HTR-8/SVneo (cell line): ENCODE results near the gene GALNT6.
A peak's percentile ranks its signal among the peaks of the same experiment; 100 is the strongest.

Source experiments
- DNase-seq: peaks from one replicate; pipeline ENCODE4 v3.0.0; 2011; ENCODE audit warnings: low spot score, mixed read lengths; ENCODE audit not compliant: insufficient read length
- FAIRE-seq: peaks from 2 replicates; lab custom pipeline; 2011; peaks lifted over from hg19 to GRCh38; lab: Jason Lieb, UNC

The GALNT6 gene

DNA sequence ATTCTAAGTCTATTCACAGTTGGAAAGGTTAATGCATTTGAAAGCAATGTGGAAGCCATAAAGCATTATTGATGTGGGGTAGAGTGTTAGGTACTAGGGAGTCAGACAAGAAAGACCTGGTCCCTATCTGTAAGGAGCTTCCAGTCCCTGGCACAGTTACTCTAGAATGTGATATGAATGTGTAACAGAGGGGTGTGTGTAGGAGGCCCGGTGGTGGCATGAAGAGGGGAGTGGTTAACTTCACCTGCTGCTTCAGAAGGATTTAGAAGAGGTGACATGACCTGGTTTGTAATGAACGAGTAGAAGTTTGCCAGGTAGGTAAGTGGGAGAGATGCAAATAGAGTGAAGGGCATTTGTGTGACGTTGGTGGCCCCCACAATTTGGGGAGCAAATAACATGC lies 15.1 kb upstream of the GALNT6 start:
- FAIRE-seq (no peak), DNase-seq (no peak)

DNA sequence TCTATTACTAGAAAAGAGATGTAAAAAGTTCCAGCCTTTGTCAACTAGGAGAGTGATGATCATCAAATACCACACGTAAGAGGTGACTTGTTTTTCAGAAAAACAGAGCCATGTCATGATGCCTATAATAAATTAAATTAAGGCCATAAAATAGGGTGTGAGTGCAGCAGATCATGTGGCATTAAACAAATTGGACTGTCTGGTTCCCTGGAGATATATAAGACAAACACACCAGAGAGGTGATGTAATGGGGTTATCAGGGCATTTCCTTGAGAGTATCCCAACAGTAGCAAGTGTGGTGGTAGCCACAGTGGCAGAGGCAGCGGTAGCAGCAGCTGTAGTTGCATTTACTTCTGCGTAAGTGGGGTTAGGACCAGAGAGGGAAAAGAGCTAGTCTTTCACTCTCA lies 14.6 kb upstream of the GALNT6 start:
- DNase-seq (no peak), FAIRE-seq (no peak)

DNA sequence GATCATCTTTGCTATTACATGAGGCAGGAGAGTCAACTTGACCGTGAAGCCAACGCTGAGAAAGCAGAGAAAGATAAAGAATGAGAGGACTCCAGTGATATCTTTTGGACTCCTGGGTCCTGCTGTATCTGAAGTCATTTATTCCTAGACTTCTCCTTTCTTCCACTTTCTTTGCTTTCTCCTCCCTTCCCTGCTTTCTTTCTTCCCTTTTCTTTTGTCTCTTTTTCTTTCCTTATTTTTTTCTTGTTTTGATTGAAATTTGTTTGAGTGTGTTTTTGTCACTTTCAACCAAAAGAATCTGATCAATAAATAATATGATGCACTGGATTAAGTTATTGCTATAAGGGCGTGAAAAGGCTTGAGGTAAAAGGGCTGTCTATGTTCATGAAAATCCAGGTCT lies 13.4 kb upstream of the GALNT6 start:
- DNase-seq (no peak), FAIRE-seq (no peak)

DNA sequence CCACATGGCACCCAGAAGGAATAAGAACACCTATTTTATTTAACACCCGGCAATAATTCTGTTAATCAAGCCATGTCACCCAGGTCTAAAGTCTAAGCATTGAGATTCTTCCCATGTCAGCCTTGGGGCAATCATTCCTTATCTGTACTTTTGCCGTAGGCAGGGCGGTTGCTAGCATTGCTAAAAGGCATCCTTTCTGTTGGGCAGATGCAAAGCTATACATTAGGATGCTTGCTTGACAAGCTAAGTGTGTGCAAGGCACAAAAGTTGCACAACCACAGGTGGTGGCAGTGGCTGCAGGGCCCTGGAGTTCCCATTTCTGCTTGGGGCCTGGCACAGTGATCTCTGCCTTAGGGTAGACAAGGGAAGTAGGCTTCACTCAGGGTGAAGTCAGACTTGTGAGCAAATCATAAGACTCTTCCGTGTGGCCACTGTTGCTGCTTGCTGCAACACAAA lies 12.5 kb upstream of the GALNT6 start:
- no peak for FAIRE-seq

GRCh38 chr12:51403159-51403558 lies 12.0 kb upstream of the GALNT6 start:
- DNase-seq, result no peak
- no peak for FAIRE-seq

More for the DNA sequence above, 12.5 kb upstream of the GALNT6 start:
- DNase-seq, result no peak

DNA sequence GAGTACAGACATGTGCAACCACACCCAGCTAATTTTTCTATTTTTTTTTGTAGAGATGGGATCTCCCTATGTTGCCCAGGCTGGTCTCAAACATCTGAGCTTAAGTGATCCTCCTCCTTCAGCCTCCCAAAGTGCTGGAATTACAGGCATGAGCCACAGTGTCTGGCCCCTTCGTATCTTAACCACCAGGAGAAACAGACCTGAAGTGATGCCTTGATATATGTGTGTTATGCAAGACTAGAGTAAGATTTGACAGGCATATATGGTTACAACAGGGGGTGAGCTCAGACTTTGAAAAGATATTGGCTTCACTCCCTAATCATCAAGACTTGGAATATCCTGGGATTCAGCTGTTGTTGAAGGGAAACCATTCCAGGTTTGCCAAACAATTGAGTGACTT lies 10.7 kb upstream of the GALNT6 start:
- DNase-seq (no peak), FAIRE-seq (no peak)

- FAIRE-seq (no peak), DNase-seq (no peak)
These were observed 10.3 kb upstream of the GALNT6 start for GRCh38 chr12:51401486-51401885.

- DNase-seq (no peak), FAIRE-seq (no peak)
These were observed 9.8 kb upstream of the GALNT6 start for GRCh38 chr12:51401020-51401419.

DNA sequence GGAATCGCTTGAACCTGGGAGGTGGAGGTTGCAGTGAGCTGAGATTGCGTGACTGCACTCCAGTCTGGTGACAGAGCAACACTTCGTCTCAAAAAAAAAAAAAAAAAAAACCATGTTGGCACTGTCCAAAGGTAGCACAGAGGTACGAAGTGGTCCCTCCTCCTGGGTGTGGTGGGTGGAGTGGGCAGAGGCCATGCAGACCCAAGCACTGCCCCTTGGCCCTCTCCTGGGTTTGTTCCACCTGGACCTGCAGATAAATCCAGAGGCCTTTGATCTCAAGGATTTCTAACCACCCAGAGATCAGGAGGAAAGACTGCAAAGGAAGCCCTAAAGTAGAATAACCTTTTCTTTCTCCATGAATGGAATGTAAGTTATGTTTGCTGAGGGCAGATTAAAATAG lies 8.7 kb upstream of the GALNT6 start:
- DNase-seq (no peak), FAIRE-seq (no peak)

DNA sequence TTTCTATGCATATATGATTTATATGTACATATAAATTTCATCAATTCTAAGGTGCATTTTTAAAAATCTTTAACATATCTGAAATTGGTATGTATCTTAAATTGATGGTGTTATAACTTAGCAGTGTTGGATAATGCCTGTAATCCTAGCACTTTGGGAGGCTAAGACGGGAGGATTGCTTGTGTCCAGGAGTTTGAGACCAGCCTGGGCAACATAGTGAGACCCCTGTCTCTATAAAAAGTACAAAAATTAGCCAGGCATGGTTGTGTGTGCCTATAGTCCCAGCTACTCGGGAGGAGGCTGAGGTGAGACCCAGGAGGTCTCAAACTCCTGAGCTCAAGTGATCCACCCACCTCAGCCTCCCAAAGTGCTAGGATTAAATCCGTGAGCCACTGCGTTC lies 6.5 kb upstream of the GALNT6 start:
- FAIRE-seq, result no peak
- DNase-seq, result no peak

DNA sequence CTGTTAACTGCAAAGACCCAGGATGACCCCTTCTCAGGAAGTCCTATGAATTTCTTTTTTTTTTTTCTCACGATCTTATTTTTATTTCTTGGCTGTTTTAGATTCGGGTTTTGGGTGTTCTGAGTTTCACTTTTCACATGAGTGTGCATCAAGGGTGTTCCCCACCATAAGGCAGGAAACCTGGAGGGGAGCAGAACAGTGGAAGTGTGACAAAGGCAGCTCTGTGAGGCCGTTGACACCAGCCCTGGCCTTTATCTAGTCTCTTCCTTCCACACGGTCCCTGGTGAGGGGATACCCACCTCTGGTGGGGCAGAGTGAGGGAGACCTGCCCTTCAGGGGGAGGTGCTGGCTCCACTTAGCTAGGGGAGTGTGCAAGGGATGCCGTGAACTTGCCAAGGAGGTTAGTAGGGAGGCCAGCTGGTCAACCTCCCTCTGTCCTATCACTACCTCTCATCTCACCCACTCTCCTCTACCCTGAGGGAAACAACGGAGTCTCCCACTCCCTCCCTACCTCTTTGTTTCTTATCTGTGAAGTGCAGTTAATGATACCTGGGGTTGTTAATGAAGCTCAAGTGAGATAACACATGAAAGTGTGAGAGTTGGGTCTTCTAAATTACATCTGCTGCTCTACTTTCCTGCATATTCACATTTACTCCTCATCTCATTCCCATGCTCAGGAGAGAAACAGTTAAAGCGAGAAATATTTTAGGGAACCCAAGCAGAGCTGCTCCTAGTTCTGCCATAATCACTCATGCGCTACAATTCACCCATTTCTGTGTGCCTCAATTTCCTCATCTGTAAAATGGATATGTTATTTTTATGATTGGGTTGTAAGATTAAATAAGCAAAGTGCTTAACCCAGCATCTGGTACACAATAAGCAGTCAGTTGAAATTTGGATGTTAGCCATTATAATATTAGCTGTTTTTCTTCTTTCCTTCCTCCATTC lies 4.4 kb upstream of the GALNT6 start:
- no peak for DNase-seq
- FAIRE-seq, result no peak

- DNase-seq (peak; percentile 43), FAIRE-seq (no peak)
These were observed 2.7 kb upstream of the GALNT6 start for GRCh38 chr12:51393676-51394545.

GRCh38 chr12:51392556-51393237 lies 1.5 kb upstream of the GALNT6 start:
- FAIRE-seq, result no peak
- no peak for DNase-seq

- no peak for FAIRE-seq
- no peak for DNase-seq
These were observed 319 bp downstream of the GALNT6 start for GRCh38 chr12:51390891-51391282.

- FAIRE-seq, result no peak
- DNase-seq, result no peak
These were observed 749 bp downstream of the GALNT6 start for GRCh38 chr12:51390457-51390856.

GRCh38 chr12:51389302-51389999 lies 1.8 kb downstream of the GALNT6 start:
- FAIRE-seq, result no peak
- DNase-seq, result no peak

- no peak for DNase-seq
- no peak for FAIRE-seq
These were observed 2.4 kb downstream of the GALNT6 start for GRCh38 chr12:51388846-51389245.

GRCh38 chr12:51388069-51388799 lies 3.0 kb downstream of the GALNT6 start:
- DNase-seq, result peak; percentile 33
- no peak for FAIRE-seq

DNA sequence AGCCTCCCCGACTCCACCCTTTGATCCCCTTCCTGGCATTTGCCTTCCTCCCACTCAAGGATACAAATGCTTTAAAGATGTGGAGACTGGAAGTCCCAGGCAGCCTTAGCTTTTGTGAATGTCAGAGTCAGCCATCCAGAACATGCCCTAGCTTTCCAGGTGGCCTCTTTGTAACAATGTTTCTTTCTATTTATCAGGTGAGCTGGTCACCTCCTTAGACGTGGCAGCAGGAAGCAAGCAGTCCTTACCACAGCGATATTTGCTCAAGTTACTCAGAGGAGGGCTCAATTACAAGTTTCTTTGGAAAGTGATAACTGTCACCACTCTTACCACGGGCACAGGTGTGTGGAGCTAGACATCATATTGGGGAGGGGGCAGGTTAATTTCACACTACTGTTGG lies 4.9 kb downstream of the GALNT6 start:
- DNase-seq, result no peak
- FAIRE-seq, result no peak
